GM18520 (cell line): ENCODE measurements around the gene TRAPPC3.
A peak's percentile ranks its signal among the peaks of the same experiment; 100 is the strongest.
"Not testable (repeated sequence)": the region's sequence is repeated elsewhere in the genome, so short reads cannot be mapped to it uniquely, and the experiment has no call there.

Experiments used
- ATAC-seq: cut with Tn5 transposase; IDR thresholded peaks from one replicate; pipeline ENCODE4 v1.9.1; 2021; ENCODE audit not compliant: unreplicated experiment

TRAPPC3 gene

DNA sequence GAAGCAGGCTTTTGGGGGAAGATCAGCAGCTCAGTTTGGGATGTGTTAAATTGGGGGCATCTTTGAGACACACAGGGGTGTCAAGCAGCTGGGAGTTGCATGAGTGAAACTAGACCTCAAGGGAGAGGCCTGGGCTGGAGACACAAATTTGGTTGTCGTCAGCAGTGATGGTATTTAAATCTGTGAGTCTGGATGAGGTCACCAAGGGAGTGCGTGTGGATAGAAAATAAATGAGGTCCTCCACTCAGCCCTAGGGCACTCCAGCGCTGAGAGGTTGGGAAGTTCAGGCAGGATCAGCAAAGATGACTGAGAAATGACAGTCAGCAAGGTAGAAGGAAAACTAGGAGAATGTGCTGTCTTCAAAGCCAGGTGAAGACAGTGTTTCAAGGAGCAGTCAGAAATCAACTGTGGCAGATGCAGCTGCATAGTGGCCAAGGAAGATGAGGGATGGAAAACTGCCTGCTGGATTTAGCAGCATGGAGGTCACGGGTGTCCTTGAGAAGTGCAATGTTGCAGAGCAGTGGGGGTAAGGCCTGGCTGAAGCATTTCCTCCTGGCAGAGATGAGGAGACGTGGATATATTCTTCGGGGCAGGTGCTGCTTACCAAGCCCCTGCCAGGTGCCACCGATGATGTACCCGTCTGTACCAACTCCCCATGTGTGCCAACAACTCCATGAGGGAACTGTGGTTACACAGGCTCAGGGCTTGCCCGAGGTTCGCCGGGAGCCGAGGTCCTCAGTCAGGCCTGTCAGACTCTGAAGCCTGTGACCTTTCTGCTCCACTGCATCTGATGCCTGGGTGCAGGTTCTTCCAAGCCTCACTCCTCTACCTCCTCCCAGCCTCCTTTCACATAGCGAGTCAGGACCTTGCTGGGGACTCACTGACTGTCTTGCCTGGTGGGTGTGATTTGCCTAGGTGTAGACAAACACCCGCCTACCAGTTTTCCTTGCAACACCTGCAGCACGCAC lies 17.9 kb upstream of the TRAPPC3 start:
- no peak for ATAC-seq

DNA sequence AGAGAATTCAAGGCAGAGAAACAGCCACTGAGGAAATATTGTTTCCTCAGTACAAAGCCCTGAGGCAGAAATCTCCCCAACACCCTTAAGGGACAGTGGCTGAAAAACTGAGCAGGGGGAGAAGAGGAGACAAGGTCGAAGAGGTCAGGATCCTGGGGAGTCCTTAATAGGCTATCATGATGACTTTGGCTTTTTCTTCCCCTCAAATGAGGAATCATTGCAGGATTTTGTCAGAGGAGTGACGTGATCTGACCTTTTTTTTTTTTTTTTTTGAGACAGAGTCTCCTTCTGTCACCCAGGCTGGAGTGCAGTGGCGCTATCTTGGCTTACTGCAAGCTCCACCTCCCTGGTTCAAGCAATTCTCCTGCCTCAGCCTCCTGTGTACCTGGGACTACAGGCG lies 16.9 kb upstream of the TRAPPC3 start:
- no peak for ATAC-seq

DNA sequence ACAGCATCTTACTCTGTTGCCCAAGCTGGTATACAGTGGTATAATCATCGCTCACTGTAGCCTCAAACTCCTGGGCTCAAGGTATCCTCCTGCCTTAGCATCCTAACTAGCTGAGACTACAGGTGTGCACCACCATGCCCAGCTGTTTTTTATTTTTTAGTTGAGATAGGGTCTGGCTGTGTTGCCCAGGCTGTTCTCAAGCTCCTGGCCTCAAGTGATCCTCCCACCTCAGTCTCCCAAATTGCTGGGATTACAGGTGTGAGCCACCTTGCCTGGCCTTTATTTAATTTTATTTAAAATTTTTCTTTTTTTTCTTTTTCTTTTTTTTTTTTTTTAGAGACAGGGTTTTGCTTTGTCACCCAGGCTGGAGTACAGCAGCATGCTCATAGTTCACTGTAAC lies 15.9 kb upstream of the TRAPPC3 start:
- ATAC-seq, result no peak

DNA sequence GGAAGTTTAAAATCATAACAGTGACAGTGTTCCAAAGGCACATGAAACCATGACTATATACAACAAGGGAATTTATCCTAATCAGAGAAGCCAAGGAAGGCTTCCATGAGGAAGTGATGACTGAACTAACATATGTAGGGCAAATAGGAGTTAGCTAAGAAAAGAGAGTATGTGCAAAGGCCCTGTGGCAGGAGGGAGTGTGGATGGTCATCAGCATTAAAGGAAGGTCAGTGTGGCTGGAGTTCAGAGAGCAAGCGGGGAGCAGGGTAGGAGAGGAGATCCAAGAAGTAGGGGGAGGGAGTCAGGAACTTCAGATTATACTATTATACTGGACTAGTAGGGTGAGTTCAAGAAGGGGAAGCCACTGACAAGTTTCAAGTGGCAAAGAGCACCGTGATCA lies 15.1 kb upstream of the TRAPPC3 start:
- ATAC-seq, result no peak

DNA sequence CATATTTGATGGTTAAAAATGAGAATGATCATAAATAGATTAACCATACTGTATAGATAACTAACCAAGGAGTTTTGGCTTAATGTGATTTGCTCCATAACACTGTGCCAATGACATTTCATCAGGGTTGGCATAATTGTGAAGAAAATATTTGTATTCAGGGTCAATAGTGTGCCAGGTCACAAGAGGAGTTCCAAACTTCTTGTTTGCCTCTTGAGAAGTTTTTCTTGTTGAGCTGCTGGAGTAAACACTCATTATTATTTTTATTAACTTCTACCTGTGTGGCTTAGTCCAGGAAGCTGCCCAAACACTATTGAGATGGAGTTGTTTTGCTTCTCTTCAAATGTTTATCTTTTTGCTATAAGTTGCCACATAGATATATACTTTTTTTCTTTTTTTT lies 14.1 kb upstream of the TRAPPC3 start:
- no peak for ATAC-seq

DNA sequence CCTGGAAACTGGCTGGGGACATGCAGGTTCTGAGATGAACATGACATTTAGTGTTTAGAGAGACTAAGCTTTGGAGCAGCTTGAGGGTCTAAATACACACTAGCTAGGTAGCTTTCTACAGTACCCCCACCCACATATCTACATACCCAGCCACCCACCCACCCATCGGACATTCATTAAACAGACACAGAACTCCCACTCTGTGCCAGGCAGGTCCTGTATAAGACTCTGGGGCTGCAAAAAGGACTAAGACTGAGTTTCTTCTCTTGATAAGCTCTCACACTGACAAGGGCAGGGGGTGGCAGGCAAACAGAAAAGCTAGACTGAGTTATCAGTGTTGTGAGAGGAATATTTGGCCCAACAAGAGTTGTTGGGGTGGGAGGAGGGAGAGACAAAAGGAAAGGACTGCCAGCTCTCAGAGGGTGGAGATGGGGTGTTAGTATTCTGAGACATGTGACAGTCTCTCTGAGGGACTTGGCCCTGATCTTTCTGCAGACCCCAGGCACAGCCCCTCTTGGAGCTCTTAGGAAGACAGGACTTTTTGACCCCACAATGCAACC lies 13.5 kb upstream of the TRAPPC3 start:
- no peak for ATAC-seq

DNA sequence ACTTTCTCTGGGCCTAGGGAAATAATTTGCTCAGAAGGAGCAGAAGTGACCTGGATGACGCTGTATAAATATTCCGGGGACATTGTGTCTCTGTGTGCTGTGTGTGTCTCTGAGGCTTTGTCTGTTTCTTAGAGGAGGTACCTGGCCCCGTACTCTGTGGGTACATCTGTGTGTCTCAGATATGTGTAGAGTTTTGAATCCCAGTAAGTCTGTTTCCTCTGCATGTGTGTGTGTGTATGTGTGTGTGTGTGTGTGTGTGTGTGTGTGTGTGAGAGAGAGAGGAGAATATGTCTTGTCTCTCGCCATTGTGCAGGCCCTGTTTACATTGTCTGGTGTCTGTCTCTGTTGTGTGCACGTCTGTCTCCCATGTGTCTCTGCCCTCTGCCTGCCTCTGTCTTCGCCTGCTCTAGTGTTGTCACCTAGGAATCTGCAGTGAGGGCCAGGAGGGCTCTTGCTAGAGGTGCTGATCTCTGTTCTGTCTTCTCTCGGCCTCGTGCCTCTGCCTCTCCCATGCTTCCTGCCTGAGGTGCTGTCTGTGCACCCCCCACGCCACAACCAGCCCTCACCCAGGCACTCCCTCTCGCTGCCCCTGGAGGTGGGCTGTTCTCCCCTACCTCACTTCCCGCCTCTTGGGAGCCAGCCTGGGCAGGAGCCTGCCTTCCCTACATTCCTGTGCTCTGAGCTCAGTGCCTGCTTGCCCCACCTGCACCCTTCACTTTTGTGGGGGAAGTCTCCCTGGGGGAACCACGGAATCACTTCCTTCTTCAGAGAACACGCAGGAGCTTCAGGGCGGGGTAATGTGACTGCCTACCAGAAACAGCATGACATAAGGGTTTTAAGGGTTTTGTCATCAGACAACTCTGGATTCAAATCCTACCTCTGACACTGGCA lies 12.6 kb upstream of the TRAPPC3 start:
- no peak for ATAC-seq

DNA sequence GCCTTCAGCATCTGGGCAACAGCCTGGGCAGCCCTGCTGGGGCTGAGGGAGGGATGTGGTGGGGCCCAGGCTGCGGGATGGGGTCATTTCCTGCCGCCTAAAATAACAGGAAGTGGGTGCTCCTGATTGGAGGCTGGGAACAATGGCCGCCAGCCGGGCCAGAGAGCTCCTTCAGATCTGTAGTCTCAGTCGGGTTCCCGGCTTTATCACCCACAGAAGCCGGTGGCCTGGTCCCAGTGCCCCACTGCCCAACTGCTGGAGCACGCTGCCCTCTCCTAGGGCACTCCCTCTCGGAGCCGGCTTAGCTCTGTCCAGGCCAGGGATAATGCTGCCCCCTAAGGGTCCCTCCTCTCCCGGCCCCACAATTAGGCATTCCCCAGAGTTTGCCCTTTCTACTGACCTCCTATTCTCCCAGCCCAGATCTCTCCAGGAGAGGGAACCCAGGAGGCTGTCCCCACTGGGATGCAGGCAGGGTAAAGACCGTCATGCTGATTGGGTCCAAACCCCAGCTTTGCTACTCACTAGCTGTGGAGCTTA lies 11.7 kb upstream of the TRAPPC3 start:
- ATAC-seq, result no peak

DNA sequence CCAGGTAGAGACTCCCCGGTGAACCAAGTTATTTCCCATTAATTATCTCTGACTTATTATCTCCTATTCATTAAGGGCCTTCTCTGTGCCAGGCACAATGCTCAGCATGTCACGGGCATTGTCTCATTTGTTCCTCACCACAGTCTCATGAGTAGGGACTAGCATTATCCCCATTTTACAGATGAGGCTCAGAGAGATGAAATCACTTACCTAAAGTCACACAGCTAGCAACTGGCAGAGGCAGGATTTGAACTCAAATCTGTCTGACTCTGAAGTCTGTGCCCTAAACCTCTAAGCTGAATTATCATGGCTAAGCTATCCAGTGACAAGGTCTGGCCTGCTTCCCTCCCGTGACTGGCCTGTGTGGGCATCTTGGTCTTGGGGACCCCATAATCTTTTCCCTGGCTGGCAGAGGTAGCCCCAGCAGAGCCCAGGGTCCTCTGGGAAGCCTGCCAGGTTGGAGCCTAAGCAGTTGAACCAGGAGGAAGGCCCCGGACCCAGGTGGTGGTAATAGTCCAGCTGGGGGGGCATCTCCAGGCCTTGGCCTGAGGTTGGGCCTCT lies 11.2 kb upstream of the TRAPPC3 start:
- no peak for ATAC-seq

DNA sequence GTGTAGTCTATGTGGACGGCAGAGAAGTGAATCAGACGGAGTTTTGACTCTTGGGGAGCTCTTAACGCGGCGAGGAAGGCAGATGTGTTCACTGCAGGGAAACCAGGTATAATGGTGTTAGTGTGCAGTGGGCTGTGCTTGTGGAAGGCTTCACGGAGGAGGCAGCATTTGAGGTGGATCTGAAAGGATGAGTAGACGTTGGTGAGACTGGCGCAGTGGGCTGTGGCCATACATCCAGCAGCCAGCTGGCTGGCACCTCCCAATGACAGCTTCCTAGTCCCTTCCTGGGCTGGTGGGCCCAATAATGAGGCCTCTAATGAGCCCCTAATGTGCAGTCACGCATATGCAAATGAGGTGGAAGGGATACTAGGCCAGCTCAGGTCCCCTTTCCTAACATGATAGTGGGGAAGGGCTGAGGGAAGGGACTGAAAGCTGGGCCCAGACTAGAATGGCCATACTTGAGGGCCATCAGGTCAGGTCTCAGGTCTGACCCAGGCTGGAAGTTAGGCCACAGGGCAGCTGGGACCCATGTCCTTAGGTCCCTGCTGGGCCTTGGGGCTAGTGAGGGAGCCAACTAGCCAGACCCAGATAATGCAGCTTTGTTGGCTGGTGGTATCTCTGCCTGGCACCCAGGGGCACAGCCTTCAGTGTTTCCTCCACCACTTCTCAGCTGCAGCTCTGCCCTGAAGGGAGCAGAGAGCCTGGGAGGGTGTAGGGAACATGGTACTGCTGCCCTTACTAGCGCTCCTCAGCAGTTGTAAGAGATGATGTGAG lies 10.5 kb upstream of the TRAPPC3 start:
- ATAC-seq, result no peak

DNA sequence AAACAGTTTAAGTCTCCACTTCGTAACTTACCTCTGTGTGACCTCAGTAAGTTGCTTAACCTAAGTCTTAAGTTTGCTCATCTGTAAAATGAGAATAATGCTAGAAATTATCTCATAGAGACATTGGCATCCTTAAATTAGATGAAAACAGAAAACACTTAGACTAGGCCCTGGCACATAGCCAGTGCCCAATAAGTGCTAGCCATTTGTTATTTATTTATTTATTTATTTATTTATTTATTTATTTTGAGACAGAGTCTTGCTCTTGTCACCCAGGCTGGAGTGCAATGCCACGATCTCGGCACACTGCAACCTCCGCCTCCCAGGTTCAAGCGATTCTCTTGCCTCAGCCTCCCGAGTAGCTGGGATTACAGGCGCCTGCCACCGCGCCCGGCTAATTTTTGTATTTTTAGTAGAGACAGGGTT lies 9.6 kb upstream of the TRAPPC3 start:
- ATAC-seq, result not testable (repeated sequence)

DNA sequence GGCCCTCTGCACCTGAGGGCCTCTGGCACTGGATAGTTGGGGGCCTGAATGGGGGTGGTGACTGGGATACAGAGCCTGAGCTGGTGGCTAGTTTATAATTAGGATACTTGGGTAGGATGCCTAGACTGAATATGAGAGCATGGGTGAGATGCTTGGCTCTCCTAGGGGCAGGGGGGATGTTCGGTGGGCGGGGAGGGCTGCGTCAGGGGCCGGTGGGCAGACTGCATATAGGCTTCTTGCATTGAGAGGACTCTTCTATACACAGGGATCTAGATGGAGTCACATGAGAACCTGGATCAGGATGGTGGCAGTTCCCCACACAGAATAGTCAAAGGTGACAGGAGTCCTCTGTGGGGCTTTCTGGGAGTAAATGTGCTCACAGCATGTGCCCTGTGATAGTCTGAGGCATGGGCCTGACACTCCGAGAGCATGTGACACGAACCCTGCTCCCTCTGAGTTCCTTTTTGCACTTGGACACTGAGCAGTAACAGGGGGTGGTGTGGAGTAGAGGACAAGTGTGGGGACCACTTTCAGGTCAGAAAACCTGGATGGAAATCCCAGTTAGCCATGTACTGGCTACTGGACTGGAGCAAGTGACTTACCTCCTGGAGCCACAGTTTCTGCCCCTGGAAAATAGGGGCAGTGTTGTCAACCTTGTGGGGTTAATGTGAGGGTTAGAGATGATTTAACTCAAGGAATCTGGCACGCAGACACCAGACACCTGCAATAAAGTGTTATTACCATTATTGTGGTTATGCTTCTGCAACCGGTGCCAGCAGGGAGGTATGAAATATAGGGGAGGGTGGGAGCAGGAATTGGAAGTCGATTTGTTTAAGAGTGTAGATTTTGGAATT lies 8.9 kb upstream of the TRAPPC3 start:
- ATAC-seq, result no peak

DNA sequence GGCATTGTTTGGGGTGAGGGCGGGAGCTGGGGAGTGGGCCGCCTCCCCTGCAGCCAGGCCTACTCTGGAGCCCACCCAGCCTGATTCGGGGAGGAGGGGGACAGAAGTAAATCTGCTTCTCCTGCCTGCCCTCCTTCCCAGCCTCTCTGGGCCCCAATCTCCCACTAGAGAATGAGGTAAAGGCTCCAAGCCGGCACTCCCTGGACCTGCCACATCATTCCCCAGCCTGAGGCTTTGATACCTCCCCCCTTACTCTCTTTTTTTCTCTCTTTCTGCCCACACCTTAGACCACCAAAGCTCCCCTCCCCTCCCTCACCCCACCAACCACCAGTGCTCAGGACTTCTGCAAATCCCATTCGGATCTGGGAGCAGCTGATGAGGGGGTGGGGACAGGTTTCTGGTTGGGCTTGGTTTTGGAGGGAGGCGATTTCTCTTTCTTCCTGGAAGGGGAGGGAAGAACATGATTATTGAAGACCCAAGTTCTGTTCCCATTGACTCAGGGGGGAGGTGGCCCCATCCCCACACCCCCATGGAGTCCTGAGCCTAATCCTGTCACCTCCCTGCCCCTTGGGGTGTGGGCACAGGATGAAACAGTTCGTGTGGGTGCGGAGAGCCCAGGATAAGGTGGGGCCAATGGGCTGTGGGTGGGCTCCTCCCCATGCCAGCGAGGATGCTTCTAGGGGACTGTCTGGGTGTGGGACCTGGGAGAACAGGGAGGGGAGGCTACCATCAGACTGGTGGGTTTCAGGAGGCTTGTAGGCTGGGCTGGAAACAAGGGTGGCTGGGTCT lies 8.0 kb upstream of the TRAPPC3 start:
- ATAC-seq, result no peak

DNA sequence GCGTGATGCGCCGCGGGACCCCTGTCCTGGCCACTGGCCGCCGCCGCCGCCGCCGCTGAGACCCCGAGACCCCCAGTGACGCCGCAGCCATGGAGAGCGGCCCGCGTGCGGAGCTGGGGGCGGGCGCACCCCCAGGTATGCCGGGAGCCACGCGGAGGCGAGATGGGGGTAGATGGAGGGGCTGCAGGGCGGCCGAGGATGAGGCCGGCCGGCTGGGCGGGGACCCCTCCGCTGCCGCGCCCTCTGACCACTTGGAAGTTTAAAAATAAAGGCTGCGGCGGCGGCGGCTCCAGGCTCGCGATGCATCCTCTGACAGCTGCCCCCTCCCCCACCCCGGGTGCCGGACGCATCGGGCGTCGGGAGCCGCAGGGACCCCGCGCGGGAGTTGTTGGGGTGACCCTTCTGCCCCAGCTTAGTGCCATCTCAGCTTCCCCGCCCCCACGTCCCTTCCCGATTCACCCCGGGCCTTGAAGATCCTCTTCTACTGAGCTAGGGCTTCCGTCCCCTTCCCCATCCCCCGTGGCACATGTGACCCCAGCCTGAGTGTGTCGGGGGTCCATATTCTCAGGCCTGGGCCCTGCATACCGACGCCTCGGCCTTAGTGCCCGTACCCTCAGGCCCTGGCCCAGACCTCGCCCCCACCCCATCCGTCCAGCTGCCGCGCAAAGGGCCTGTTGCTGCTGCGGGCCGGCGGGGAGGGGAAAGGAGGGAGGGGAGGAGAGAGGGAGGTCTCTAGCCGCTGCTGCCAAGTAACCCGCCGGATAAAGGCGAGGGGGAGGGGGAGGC lies 7.2 kb upstream of the TRAPPC3 start:
- no peak for ATAC-seq

DNA sequence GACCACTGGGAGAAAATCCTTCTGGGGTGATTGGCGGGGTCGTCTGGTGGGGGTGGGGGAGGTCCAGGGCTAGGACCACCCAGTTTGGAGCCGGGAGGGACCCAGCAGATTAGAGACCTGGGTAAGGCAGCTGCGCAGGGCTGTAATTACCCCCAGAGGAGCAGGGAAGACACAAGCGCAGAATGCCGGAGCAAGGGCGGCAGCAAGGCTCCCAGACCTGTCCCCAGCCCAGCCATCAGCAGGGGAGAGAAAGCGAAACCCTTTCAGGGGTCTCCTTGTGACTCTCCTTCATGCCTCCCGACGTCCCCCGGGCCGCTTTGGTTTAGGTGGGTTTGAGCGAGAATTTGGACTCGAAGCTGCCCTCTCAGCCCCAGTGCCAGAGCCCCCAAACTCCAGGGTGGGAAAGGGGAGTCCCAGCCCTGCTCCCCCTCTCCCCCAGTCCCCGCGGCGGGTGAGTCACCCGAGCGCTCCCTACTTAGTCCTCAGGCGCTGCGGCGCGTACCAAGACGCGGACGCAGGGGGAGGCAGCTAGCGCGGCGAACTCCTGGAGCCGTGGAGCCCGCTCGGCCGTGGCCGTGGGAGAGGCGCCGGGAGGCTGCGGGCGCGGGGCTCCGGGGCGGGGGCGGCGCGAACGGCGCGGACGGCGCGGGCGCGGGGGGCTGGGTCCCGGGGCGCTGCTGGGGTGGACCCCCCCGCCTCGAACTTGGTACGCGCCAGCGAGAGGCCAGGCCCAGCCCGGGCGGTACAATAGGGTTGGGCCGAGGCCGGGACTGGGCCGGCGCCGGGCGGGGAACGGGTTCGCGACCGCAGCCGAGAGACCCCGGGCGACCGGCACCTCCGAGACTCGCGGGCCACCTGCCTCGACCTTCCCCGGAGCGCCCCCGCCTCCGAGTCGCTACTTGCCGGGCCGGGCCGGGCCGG lies 6.4 kb upstream of the TRAPPC3 start, which contains the start of gene MAP7D1:
TSS of gene MAP7D1 (plus strand) at position 753 of the 921 bp plus-strand sequence. CDS start 258 bp downstream, outside the sequence.
- ATAC-seq, result peak; percentile 52

DNA sequence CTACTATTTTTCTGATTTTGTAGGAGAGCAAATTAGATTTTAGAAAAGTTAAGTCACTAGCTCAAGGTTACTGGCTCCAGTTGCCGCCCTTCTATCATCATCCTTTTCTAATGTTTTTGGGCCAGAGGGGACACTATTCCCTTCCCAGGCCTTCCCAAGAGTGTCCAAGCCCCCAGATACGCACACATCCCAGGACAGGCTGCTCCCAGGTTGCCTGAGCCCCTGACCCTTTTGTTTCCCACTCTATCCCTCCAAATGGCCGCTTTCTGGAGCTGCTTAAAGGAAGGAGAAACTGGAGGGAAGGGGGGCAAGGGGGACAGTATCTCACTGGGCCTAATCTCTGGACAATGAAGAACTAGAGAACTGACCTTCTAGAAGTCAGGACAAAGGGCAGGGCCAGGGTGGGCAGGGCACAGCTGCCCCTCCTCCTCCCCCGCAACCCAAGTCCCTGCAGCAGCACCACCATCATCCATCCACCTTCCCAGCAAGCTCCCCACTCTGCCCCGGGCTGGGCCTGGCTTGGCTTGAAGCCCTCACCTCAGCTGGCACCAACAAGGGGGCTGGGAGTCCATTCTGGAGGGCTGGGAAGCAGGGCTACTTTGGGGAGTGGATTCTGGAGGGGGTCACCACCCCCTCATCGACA lies 5.6 kb upstream of the TRAPPC3 start:
- ATAC-seq, result no peak
